Lower lobe of right lung (tissue), 2 donors: Measurements from ENCODE around the gene SPC24. TPM values are rescaled to one million over a fixed set of nuclear protein-coding genes. Genes with fewer than 3 reads are reported as not detected.

Source experiments
- ATAC-seq, 2 donors: fragments of 200-7000 bp; cut with Tn5 transposase; one replicate each; pipeline ENCODE4 v1.9.1; 2020 to 2022; ENCODE audit warnings: mild to moderate bottlenecking in 2 of 2, moderate library complexity in 2 of 2
- DNase-seq: peaks from one replicate; pipeline ENCODE4 v3.0.0-alpha.2; 2020
- H3K27ac ChIP-seq: fragments of 200-600 bp; one replicate; pipeline ENCODE4 v1.8.0; 2022
- H3K27me3 ChIP-seq: fragments of 200-600 bp; one replicate; pipeline ENCODE4 v1.8.0; 2022; ENCODE audit warnings: low read depth
- H3K36me3 ChIP-seq: fragments of 200-600 bp; one replicate; pipeline ENCODE4 v1.8.0; 2022; ENCODE audit warnings: mild to moderate bottlenecking
- H3K4me1 ChIP-seq: fragments of 200-600 bp; one replicate; pipeline ENCODE4 v1.8.0; 2022
- H3K4me3 ChIP-seq: fragments of 200-600 bp; one replicate; pipeline ENCODE4 v1.8.0; 2022; ENCODE audit warnings: mild to moderate bottlenecking
- H3K9me3 ChIP-seq: fragments of 200-600 bp; one replicate; pipeline ENCODE4 v1.8.0; 2022
- intact Hi-C: fragments of 100-400 bp; cut with DNase I; formaldehyde crosslinking; loops from one replicate; pipeline ENCODE4 v1.11.0; 2022
- total RNA-seq: library from RNA; stranded (reverse); fragmentation: NEBNext Ultra II Directional; extraction: Animal tissue kit (Norgen Biotek cat#: 25700); gene quantifications from one replicate; pipeline ENCODE4 v1.2.1, GENCODE V29; 2021
- TF ChIP-seq, protein P1 (sequence below): fragments of 200-600 bp; IDR thresholded peaks from one replicate; pipeline ENCODE4 v1.8.0; 2022; ENCODE audit warnings: antibody characterized with exemption, mild to moderate bottlenecking
- donor health status: DM: no; HTN: yes; CAD: no; lungs with severe emphysema.

Gene SPC24
- total RNA-seq, 1 donor from 2014 or later, result 1.8 TPM

DNA sequence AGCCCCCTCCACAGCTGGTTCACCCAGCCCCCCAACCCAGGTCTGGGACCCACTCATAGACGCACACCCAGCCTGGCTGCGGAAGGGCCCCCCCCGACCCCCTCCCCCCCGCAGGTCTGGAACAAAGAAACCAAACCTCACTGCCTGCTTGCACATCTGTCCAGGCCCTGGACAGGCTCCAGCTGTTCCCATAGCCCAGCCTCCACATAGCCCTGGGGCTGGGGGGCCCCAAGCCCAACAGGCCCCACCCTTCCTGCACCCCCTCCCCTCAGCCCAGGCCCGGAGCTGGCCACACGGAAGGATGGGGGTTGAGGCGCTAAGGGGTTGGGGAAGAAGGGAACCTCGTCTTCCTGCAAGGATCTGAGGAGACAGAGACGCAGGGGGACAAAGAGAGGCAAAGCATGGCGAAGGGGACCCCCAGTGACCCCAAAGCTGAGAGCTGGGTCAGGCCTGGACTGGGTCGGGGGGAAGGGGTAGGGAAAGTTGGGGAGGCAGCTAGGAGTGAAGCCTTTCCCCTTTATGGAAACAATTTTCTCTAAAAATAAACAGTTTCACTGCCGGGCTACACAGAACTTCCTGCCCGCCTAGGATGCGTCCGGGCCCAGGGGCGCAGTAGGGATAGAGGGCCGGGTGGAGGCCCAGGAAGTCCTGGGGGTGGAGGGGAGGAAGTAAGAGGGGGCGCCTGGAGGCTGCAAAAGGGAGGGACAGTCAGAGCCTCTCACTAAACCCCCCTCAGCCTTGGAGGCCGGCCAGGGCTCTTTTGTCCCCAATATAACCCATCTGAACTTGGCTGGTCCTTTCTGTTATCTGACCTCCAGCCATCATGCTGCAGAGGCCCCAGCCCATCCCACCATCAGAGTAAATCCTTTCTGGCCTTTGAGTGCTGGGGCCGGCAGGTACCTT lies 39.3 kb upstream of the SPC24 start:
- H3K4me3 ChIP-seq, result peak overlapping the region; percentile 68
- no peaks in the 10 kb centered on the region for H3K27me3 ChIP-seq
- no peak for ATAC-seq
- peaks cover 74% of the 10 kb centered on the region for H3K4me1 ChIP-seq
- TF ChIP-seq, protein P1, sequence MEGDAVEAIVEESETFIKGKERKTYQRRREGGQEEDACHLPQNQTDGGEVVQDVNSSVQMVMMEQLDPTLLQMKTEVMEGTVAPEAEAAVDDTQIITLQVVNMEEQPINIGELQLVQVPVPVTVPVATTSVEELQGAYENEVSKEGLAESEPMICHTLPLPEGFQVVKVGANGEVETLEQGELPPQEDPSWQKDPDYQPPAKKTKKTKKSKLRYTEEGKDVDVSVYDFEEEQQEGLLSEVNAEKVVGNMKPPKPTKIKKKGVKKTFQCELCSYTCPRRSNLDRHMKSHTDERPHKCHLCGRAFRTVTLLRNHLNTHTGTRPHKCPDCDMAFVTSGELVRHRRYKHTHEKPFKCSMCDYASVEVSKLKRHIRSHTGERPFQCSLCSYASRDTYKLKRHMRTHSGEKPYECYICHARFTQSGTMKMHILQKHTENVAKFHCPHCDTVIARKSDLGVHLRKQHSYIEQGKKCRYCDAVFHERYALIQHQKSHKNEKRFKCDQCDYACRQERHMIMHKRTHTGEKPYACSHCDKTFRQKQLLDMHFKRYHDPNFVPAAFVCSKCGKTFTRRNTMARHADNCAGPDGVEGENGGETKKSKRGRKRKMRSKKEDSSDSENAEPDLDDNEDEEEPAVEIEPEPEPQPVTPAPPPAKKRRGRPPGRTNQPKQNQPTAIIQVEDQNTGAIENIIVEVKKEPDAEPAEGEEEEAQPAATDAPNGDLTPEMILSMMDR, result no peak
- DNase-seq, result no peak
- peak overlapping the region; percentile 49 for H3K27ac ChIP-seq
- H3K9me3 ChIP-seq, result no peaks in the 10 kb centered on the region
- intact Hi-C loops, result no loop called here
- peaks cover 60% of the 10 kb centered on the region for H3K36me3 ChIP-seq

- Histone ChIP-seq H3K27ac (peak overlapping the region; percentile 49), H3K36me3 (peaks cover 54% of the 10 kb centered on the region), H3K27me3 (no peaks in the 10 kb centered on the region), H3K4me3 (peak overlapping the region; percentile 68), H3K9me3 (no peaks in the 10 kb centered on the region), H3K4me1 (peaks cover 78% of the 10 kb centered on the region)
- DNase-seq, result no peak
- intact Hi-C loops, result no loop called here
- TF ChIP-seq, protein P1, result no peak
- no peak for ATAC-seq
Measured at GRCh38 chr19:11194173-11194572, 38.6 kb upstream of the SPC24 start.

DNA sequence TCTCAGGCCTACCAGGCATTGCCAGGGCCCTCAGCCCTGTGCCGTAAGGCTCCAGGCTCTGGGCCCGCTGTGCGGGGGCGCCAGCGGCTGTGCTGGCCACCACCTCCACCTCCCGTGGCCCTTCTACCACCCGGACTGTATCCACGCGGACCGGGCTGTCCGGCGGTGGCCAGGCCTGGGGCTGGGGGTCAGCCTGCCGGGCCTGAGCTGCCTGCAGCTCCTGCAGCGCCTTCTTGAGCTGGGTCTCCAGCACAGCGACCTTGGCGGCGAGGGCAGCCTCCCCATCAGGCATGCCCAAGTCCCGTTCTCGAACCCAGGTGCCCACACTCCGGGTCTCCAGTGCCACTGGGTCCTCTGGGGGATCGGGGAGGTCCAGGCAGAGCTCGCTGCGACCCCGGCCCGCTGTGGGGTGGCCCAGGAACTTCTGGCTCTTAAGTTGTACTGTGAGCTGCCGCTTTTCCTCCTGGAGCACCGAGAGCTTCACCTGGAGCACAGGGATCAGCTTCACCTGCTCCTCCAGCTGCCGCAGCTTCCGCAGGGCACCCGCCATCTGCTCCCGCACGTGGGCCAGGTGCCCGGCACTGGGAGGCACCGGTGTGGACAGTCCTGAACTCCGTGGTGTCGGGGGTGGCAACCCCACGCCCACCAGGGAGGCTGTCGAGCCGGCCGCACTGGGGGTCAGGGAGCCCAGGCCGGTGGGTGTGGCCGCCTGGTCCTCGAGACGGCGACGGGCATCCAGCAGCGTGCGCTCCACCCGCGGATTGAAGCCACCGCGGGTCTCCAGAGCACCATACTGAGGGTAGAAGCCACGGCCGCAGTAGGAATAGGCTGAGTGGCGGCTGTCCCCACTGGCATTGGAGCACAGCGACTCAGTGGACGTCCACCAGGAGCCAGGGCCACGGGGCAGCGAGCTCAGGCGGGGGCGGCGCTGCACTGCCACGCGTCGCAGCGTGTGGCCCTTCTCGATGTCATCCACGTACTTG lies 37.7 kb upstream of the SPC24 start:
- peak overlapping the region; percentile 68 for H3K4me3 ChIP-seq
- H3K9me3 ChIP-seq, result no peaks in the 10 kb centered on the region
- DNase-seq, result no peak
- H3K36me3 ChIP-seq, result peaks cover 55% of the 10 kb centered on the region
- H3K27ac ChIP-seq, result no peak overlapping the region
- H3K27me3 ChIP-seq, result no peaks in the 10 kb centered on the region
- intact Hi-C loops, result no loop called here
- peaks cover 69% of the 10 kb centered on the region for H3K4me1 ChIP-seq
- ATAC-seq, result no peak
- TF ChIP-seq, protein P1, result no peak

- ATAC-seq (no peak), DNase-seq (no peak)
- Histone ChIP-seq H3K36me3 (peaks cover 67% of the 10 kb centered on the region), H3K4me3 (peak overlapping the region; percentile 6), H3K27me3 (no peaks in the 10 kb centered on the region), H3K9me3 (no peaks in the 10 kb centered on the region), H3K27ac (peak overlapping the region; percentile 43), H3K4me1 (peaks cover 64% of the 10 kb centered on the region)
- intact Hi-C loops, result no loop called here
- TF ChIP-seq, protein P1, result no peak
Measured at GRCh38 chr19:11191934-11192333, 36.4 kb upstream of the SPC24 start.

- peak; percentile 65 for DNase-seq
- Histone ChIP-seq H3K4me1 (peaks cover 58% of the 10 kb centered on the region), H3K9me3 (no peaks in the 10 kb centered on the region), H3K36me3 (peaks cover 72% of the 10 kb centered on the region), H3K27ac (peak overlapping the region; percentile 43), H3K27me3 (no peaks in the 10 kb centered on the region), H3K4me3 (peak overlapping the region; percentile 6)
- ATAC-seq, result peak; percentile 58 to 71
- TF ChIP-seq, protein P1, result no peak
- intact Hi-C loops, result no loop called here
Measured at GRCh38 chr19:11191273-11191755, 35.7 kb upstream of the SPC24 start.
